ENCODE results near the gene COQ5. TPM values are rescaled to one million over a fixed set of nuclear protein-coding genes. Genes with fewer than 3 reads are reported as not detected.

COQ5 gene
- total RNA-seq, 5 donors from 2014 or later (not counting 1 experiment from before 2014, with no cell fraction given) = 11.3 to 23.4 (median 21.5) TPM

GRCh38 chr12:120557589-120557988, 28.6 kb upstream of the COQ5 start:
- DNase-seq (no peak), ATAC-seq (replicated peaks in 1 of 4) (no peak)
- Mint-ChIP-seq H3K27me3 (no peaks in the 10 kb centered on the region), H3K27ac (no peak overlapping the region), H3K4me1 (peaks cover 0 to 17% (median 9%) of the 10 kb centered on the region in 3 donors), H3K4me3 (no peak overlapping the region), H3K36me3 (peaks cover 41% of the 10 kb centered on the region), H3K9me3 (no peaks in the 10 kb centered on the region)
- no peaks in the 10 kb centered on the region for H3K9me3 ChIP-seq
- CTCF ChIA-PET = no interaction called here
- peaks cover 0 to 2% of the 10 kb centered on the region in 2 experiments for H3K4me1 ChIP-seq (ENCODE audit: control insufficient read depth in 1 of 2, extremely low read depth in 1 of 2, insufficient read depth in 2 of 2, low read length in 2 of 2)
- POLR2A ChIA-PET = no interaction called here
- WGBS (ENCODE audit: insufficient coverage) = 78% methylated on average over 1 of the region's 2 CpGs
- no peak overlapping the region for H3K4me3 ChIP-seq (ENCODE audit: control insufficient read depth in 1 of 2, extremely low read depth in 1 of 2, low read length in 1 of 2)
- H3K27me3 ChIP-seq (replicated peaks in 1 of 2; ENCODE audit: control insufficient read depth in 2 of 2, extremely low read depth in 1 of 2, insufficient read depth in 2 of 2, low read length in 1 of 2) = no peaks in the 10 kb centered on the region
- no peak overlapping the region for H3K27ac ChIP-seq (ENCODE audit: low read length)
- peaks cover 21 to 78% of the 10 kb centered on the region in 2 donors for H3K36me3 ChIP-seq (ENCODE audit: control insufficient read depth in 2 of 2, extremely low read depth in 1 of 2, insufficient read depth in 1 of 2, low read length in 1 of 2)

GRCh38 chr12:120554678-120555077, 25.7 kb upstream of the COQ5 start:
- Mint-ChIP-seq H3K4me1 (peaks cover 8 to 28% (median 20%) of the 10 kb centered on the region in 3 donors), H3K4me3 (no peak overlapping the region), H3K27me3 (no peaks in the 10 kb centered on the region), H3K27ac (no peak overlapping the region), H3K9me3 (no peaks in the 10 kb centered on the region), H3K36me3 (peaks cover 25% of the 10 kb centered on the region)
- no peak overlapping the region for H3K4me3 ChIP-seq (ENCODE audit: control insufficient read depth in 1 of 2, extremely low read depth in 1 of 2, low read length in 1 of 2)
- no peak for ATAC-seq (replicated peaks in 1 of 4)
- H3K4me1 ChIP-seq (ENCODE audit: control insufficient read depth in 1 of 2, extremely low read depth in 1 of 2, insufficient read depth in 2 of 2, low read length in 2 of 2) = peaks cover 0 to 11% of the 10 kb centered on the region in 2 experiments
- DNase-seq = no peak
- ChIA-PET POLR2A (interaction anchor here (0.5 to 0.6 kb wide), 3 partner anchors 14 to 616 kb away, joined by 3 to 4 read pairs (median 3); no protein-coding TSS in a partner anchor), CTCF (no interaction called here)
- no peaks in the 10 kb centered on the region for H3K9me3 ChIP-seq
- no peaks in the 10 kb centered on the region for H3K27me3 ChIP-seq (replicated peaks in 1 of 2; ENCODE audit: control insufficient read depth in 2 of 2, extremely low read depth in 1 of 2, insufficient read depth in 2 of 2, low read length in 1 of 2)
- H3K27ac ChIP-seq (ENCODE audit: low read length) = no peak overlapping the region
- no CpG with 5 or more reads among the region's 1 CpG for WGBS (ENCODE audit: insufficient coverage)
- peaks cover 24 to 70% of the 10 kb centered on the region in 2 donors for H3K36me3 ChIP-seq (ENCODE audit: control insufficient read depth in 2 of 2, extremely low read depth in 1 of 2, insufficient read depth in 1 of 2, low read length in 1 of 2)

GRCh38 chr12:120546050-120546386, 17.1 kb upstream of the COQ5 start:
- Histone ChIP-seq H3K4me3 (ENCODE audit: control insufficient read depth in 1 of 2, extremely low read depth in 1 of 2, low read length in 1 of 2) (no peak overlapping the region), H3K27me3 (replicated peaks in 1 of 2; ENCODE audit: control insufficient read depth in 2 of 2, extremely low read depth in 1 of 2, insufficient read depth in 2 of 2, low read length in 1 of 2) (no peaks in the 10 kb centered on the region), H3K9me3 (no peaks in the 10 kb centered on the region), H3K27ac (ENCODE audit: low read length) (no peak overlapping the region), H3K4me1 (ENCODE audit: control insufficient read depth in 1 of 2, extremely low read depth in 1 of 2, insufficient read depth in 2 of 2, low read length in 2 of 2) (peaks cover 0 to 25% of the 10 kb centered on the region in 2 experiments), H3K36me3 (ENCODE audit: control insufficient read depth in 2 of 2, extremely low read depth in 1 of 2, insufficient read depth in 1 of 2, low read length in 1 of 2) (peaks cover 9 to 56% of the 10 kb centered on the region in 2 donors)
- ATAC-seq (replicated peaks in 1 of 4) = no peak
- WGBS (ENCODE audit: insufficient coverage) = no CpG with 5 or more reads among the region's 3 CpGs
- no peak overlapping the region for H3K4me3 Mint-ChIP-seq
- no peaks in the 10 kb centered on the region for H3K27me3 Mint-ChIP-seq
- H3K9me3 Mint-ChIP-seq = no peaks in the 10 kb centered on the region
- ChIA-PET POLR2A (interaction anchor here in 1 of 2 donors (0.8 kb wide), 1 partner anchor 86 kb away, joined by 4 read pairs; no protein-coding TSS in a partner anchor), CTCF (no interaction called here)
- no peak for DNase-seq
- no peak overlapping the region for H3K27ac Mint-ChIP-seq
- peaks cover 10% of the 10 kb centered on the region for H3K36me3 Mint-ChIP-seq
- peaks cover 28 to 47% (median 42%) of the 10 kb centered on the region in 3 donors for H3K4me1 Mint-ChIP-seq

- Histone ChIP-seq H3K36me3 (ENCODE audit: control insufficient read depth in 2 of 2, extremely low read depth in 1 of 2, insufficient read depth in 1 of 2, low read length in 1 of 2) (peaks cover 9 to 49% of the 10 kb centered on the region in 2 donors), H3K27me3 (replicated peaks in 1 of 2; ENCODE audit: control insufficient read depth in 2 of 2, extremely low read depth in 1 of 2, insufficient read depth in 2 of 2, low read length in 1 of 2) (no peaks in the 10 kb centered on the region), H3K27ac (ENCODE audit: low read length) (no peak overlapping the region), H3K4me3 (ENCODE audit: control insufficient read depth in 1 of 2, extremely low read depth in 1 of 2, low read length in 1 of 2) (no peak overlapping the region), H3K4me1 (ENCODE audit: control insufficient read depth in 1 of 2, extremely low read depth in 1 of 2, insufficient read depth in 2 of 2, low read length in 2 of 2) (peaks cover 0 to 32% of the 10 kb centered on the region in 2 experiments), H3K9me3 (no peaks in the 10 kb centered on the region)
- peaks cover 10% of the 10 kb centered on the region for H3K36me3 Mint-ChIP-seq
- H3K27me3 Mint-ChIP-seq = no peaks in the 10 kb centered on the region
- DNase-seq = no peak
- H3K27ac Mint-ChIP-seq = no peak overlapping the region
- H3K4me1 Mint-ChIP-seq = peaks cover 37 to 59% (median 53%) of the 10 kb centered on the region in 3 donors
- no peaks in the 10 kb centered on the region for H3K9me3 Mint-ChIP-seq
- ChIA-PET CTCF (no interaction called here), POLR2A (interaction anchor here (0.7 kb wide), 2 partner anchors 10 kb away, joined by 3 to 8 read pairs; a partner anchor contains a TSS)
- WGBS (ENCODE audit: insufficient coverage) = no CpG with 5 or more reads among the region's 3 CpGs
- H3K4me3 Mint-ChIP-seq = no peak overlapping the region
- ATAC-seq (replicated peaks in 1 of 4) = no peak
Measured at GRCh38 chr12:120544691-120545090, 15.7 kb upstream of the COQ5 start.

- peaks cover 62 to 85% (median 78%) of the 10 kb centered on the region in 3 donors for H3K4me1 Mint-ChIP-seq
- ChIA-PET CTCF (no interaction called here), POLR2A (no interaction called here)
- peaks cover 4 to 30% of the 10 kb centered on the region in 2 donors for H3K36me3 ChIP-seq (ENCODE audit: control insufficient read depth in 2 of 2, extremely low read depth in 1 of 2, insufficient read depth in 1 of 2, low read length in 1 of 2)
- no peaks in the 10 kb centered on the region for H3K27me3 ChIP-seq (replicated peaks in 1 of 2; ENCODE audit: control insufficient read depth in 2 of 2, extremely low read depth in 1 of 2, insufficient read depth in 2 of 2, low read length in 1 of 2)
- no peak for DNase-seq
- no peaks in the 10 kb centered on the region for H3K27me3 Mint-ChIP-seq
- H3K27ac ChIP-seq (ENCODE audit: low read length) = no peak overlapping the region
- no peak overlapping the region for H3K4me3 ChIP-seq (ENCODE audit: control insufficient read depth in 1 of 2, extremely low read depth in 1 of 2, low read length in 1 of 2)
- H3K4me1 ChIP-seq (ENCODE audit: control insufficient read depth in 1 of 2, extremely low read depth in 1 of 2, insufficient read depth in 2 of 2, low read length in 2 of 2) = peaks cover 21 to 50% of the 10 kb centered on the region in 2 experiments
- H3K9me3 ChIP-seq = no peaks in the 10 kb centered on the region
- WGBS (ENCODE audit: insufficient coverage) = 94% methylated on average over 4 of the region's 5 CpGs
- no peak for ATAC-seq (replicated peaks in 1 of 4)
- H3K27ac Mint-ChIP-seq = no peak overlapping the region
- H3K9me3 Mint-ChIP-seq = no peaks in the 10 kb centered on the region
- peaks cover 13% of the 10 kb centered on the region for H3K36me3 Mint-ChIP-seq
- peak overlapping the region in 1 of 3 donors; percentile 15 for H3K4me3 Mint-ChIP-seq
Measured at GRCh38 chr12:120542166-120542565, 13.2 kb upstream of the COQ5 start.

- Histone ChIP-seq H3K27me3 (replicated peaks in 1 of 2; ENCODE audit: control insufficient read depth in 2 of 2, extremely low read depth in 1 of 2, insufficient read depth in 2 of 2, low read length in 1 of 2) (no peaks in the 10 kb centered on the region), H3K27ac (ENCODE audit: low read length) (no peak overlapping the region), H3K36me3 (ENCODE audit: control insufficient read depth in 2 of 2, extremely low read depth in 1 of 2, insufficient read depth in 1 of 2, low read length in 1 of 2) (peaks cover 4 to 17% of the 10 kb centered on the region in 2 donors), H3K4me3 (ENCODE audit: control insufficient read depth in 1 of 2, extremely low read depth in 1 of 2, low read length in 1 of 2) (no peak overlapping the region), H3K9me3 (no peaks in the 10 kb centered on the region), H3K4me1 (ENCODE audit: control insufficient read depth in 1 of 2, extremely low read depth in 1 of 2, insufficient read depth in 2 of 2, low read length in 2 of 2) (peaks cover 36 to 60% of the 10 kb centered on the region in 2 experiments)
- peak overlapping the region in 2 of 3 donors; percentile 41 to 97 for H3K4me3 Mint-ChIP-seq
- no peaks in the 10 kb centered on the region for H3K9me3 Mint-ChIP-seq
- H3K36me3 Mint-ChIP-seq = peaks cover 9% of the 10 kb centered on the region
- 33% methylated on average over 3 of the region's 3 CpGs for WGBS (ENCODE audit: insufficient coverage)
- H3K4me1 Mint-ChIP-seq = peaks cover 74 to 90% (median 88%) of the 10 kb centered on the region in 3 donors
- ChIA-PET POLR2A (no interaction called here), CTCF (interaction anchor here in 1 of 2 donors (0.7 kb wide), 1 partner anchor 109 kb away, joined by 3 read pairs; no protein-coding TSS in a partner anchor)
- H3K27me3 Mint-ChIP-seq = no peaks in the 10 kb centered on the region
- H3K27ac Mint-ChIP-seq = peak overlapping the region in 1 of 2 donors; percentile 57
- no peak for DNase-seq
- ATAC-seq (replicated peaks in 1 of 4) = no peak
Measured at GRCh38 chr12:120540445-120540844, 11.5 kb upstream of the COQ5 start.
